ENCODE results near the gene MYO9A.

- no peak for TF ChIP-seq TCF12 (IDR thresholded peaks at IDR 0.05; ENCODE audit: low read depth, low read length)
- TF ChIP-seq JUND (IDR thresholded peaks at IDR 0.05; ENCODE audit: low read depth, low read length) = no peak
- no peak for TF ChIP-seq RB1 (IDR thresholded peaks at IDR 0.05; ENCODE audit: borderline replicate concordance)
- no peak for TF ChIP-seq BHLHE40 (IDR thresholded peaks at IDR 0.05; ENCODE audit: borderline replicate concordance in 1 of 2, low read depth in 2 of 2, low read length in 1 of 2)
- TF ChIP-seq RELA (IDR thresholded peaks at IDR 0.05; ENCODE audit: borderline replicate concordance, partially characterized antibody) = no peak
- TF ChIP-seq CHD2 (IDR thresholded peaks at IDR 0.05; ENCODE audit: borderline replicate concordance, low read depth, low read length) = no peak
- TF ChIP-seq, protein P1, sequence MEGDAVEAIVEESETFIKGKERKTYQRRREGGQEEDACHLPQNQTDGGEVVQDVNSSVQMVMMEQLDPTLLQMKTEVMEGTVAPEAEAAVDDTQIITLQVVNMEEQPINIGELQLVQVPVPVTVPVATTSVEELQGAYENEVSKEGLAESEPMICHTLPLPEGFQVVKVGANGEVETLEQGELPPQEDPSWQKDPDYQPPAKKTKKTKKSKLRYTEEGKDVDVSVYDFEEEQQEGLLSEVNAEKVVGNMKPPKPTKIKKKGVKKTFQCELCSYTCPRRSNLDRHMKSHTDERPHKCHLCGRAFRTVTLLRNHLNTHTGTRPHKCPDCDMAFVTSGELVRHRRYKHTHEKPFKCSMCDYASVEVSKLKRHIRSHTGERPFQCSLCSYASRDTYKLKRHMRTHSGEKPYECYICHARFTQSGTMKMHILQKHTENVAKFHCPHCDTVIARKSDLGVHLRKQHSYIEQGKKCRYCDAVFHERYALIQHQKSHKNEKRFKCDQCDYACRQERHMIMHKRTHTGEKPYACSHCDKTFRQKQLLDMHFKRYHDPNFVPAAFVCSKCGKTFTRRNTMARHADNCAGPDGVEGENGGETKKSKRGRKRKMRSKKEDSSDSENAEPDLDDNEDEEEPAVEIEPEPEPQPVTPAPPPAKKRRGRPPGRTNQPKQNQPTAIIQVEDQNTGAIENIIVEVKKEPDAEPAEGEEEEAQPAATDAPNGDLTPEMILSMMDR (IDR thresholded peaks at IDR 0.05 in 2 of 3, conservative IDR thresholded peaks at IDR 0.05 in 1 of 3; ENCODE audit: control insufficient read depth in 2 of 3, extremely low read depth in 1 of 3, insufficient read depth in 1 of 3, low read depth in 3 of 3, low read length in 3 of 3) = no peak
- TF ChIP-seq, protein P2, sequence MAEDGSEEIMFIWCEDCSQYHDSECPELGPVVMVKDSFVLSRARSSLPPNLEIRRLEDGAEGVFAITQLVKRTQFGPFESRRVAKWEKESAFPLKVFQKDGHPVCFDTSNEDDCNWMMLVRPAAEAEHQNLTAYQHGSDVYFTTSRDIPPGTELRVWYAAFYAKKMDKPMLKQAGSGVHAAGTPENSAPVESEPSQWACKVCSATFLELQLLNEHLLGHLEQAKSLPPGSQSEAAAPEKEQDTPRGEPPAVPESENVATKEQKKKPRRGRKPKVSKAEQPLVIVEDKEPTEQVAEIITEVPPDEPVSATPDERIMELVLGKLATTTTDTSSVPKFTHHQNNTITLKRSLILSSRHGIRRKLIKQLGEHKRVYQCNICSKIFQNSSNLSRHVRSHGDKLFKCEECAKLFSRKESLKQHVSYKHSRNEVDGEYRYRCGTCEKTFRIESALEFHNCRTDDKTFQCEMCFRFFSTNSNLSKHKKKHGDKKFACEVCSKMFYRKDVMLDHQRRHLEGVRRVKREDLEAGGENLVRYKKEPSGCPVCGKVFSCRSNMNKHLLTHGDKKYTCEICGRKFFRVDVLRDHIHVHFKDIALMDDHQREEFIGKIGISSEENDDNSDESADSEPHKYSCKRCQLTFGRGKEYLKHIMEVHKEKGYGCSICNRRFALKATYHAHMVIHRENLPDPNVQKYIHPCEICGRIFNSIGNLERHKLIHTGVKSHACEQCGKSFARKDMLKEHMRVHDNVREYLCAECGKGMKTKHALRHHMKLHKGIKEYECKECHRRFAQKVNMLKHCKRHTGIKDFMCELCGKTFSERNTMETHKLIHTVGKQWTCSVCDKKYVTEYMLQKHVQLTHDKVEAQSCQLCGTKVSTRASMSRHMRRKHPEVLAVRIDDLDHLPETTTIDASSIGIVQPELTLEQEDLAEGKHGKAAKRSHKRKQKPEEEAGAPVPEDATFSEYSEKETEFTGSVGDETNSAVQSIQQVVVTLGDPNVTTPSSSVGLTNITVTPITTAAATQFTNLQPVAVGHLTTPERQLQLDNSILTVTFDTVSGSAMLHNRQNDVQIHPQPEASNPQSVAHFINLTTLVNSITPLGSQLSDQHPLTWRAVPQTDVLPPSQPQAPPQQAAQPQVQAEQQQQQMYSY (CRISPR knock-in tag; IDR thresholded peaks at IDR 0.05) = no peak
- no peak for TF ChIP-seq KAT2A (conservative IDR thresholded peaks at IDR 0.05; ENCODE audit: control insufficient read depth, low read depth, low read length)
- no peak for TF ChIP-seq FOXK2 (IDR thresholded peaks at IDR 0.05)
- TF ChIP-seq, protein P3, sequence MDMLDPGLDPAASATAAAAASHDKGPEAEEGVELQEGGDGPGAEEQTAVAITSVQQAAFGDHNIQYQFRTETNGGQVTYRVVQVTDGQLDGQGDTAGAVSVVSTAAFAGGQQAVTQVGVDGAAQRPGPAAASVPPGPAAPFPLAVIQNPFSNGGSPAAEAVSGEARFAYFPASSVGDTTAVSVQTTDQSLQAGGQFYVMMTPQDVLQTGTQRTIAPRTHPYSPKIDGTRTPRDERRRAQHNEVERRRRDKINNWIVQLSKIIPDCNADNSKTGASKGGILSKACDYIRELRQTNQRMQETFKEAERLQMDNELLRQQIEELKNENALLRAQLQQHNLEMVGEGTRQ (IDR thresholded peaks at IDR 0.05; ENCODE audit: borderline replicate concordance, low read depth, low read length) = no peak
- TF ChIP-seq GABPA (IDR thresholded peaks at IDR 0.05; ENCODE audit: low read depth) = no peak
- no peak for TF ChIP-seq CEBPB (IDR thresholded peaks at IDR 0.05; ENCODE audit: borderline replicate concordance in 1 of 2, low read depth in 2 of 2, low read length in 2 of 2)
Observed at GRCh38 chr15:71786673-71787072, 331.3 kb downstream of the MYO9A start.

Measured in GM12878 (cell line).